Stimulated activated CD4-positive, alpha-beta T cell treated with anti-CD3 and anti-CD28 coated beads, TNF-alpha, amount 100 ng/mL, for 48 hours (primary cell): Measurements from ENCODE around the gene KRT86.
A peak's percentile ranks its signal among the peaks of the same experiment; 100 is the strongest.
"Not testable (repeated sequence)": the region's sequence is repeated elsewhere in the genome, so short reads cannot be mapped to it uniquely, and the experiment has no call there.

Source experiments
- DNase-seq, 3 donors: peaks; one replicate each; pipeline ENCODE4 v3.0.0-alpha.2; 2020; ENCODE audit warnings: low read depth in 3 of 3

The KRT86 gene

GRCh38 chr12:52336641-52337040, 62.2 kb downstream of the KRT86 start:
- no peak for DNase-seq

GRCh38 chr12:52337054-52337453, 62.6 kb downstream of the KRT86 start:
- DNase-seq: no peak

- no peak for DNase-seq
These were observed 64.0 kb downstream of the KRT86 start for GRCh38 chr12:52338241-52338960.

- no peak for DNase-seq
These were observed 66.7 kb downstream of the KRT86 start for GRCh38 chr12:52341066-52341580.

- DNase-seq: no peak
These were observed 68.5 kb downstream of the KRT86 start for GRCh38 chr12:52342781-52343490.

- DNase-seq: no peak
These were observed 69.1 kb downstream of the KRT86 start for GRCh38 chr12:52343550-52343949.

- DNase-seq: no peak
These were observed 69.7 kb downstream of the KRT86 start for GRCh38 chr12:52344111-52344510.

GRCh38 chr12:52345041-52345440, 70.6 kb downstream of the KRT86 start:
- DNase-seq: not testable (repeated sequence)

GRCh38 chr12:52346593-52346992, 72.1 kb downstream of the KRT86 start:
- DNase-seq: no peak

GRCh38 chr12:52347016-52347415, 72.6 kb downstream of the KRT86 start:
- no peak for DNase-seq

- DNase-seq: no peak
These were observed 73.4 kb downstream of the KRT86 start for GRCh38 chr12:52347551-52348510.

GRCh38 chr12:52349196-52349595, 74.8 kb downstream of the KRT86 start:
- no peak for DNase-seq

GRCh38 chr12:52350021-52350620, 75.7 kb downstream of the KRT86 start:
- DNase-seq: no peak

GRCh38 chr12:52350786-52351185, 76.3 kb downstream of the KRT86 start:
- no peak for DNase-seq

GRCh38 chr12:52351196-52352059, 77.0 kb downstream of the KRT86 start:
- peak in 1 of 3 donors; percentile 17 for DNase-seq

- DNase-seq: no peak
These were observed 78.5 kb downstream of the KRT86 start for GRCh38 chr12:52352951-52353350.

GRCh38 chr12:52353766-52354165, 79.3 kb downstream of the KRT86 start:
- no peak for DNase-seq

GRCh38 chr12:52354200-52354599, 79.8 kb downstream of the KRT86 start:
- no peak for DNase-seq

GRCh38 chr12:52355176-52355575, 80.7 kb downstream of the KRT86 start:
- no peak for DNase-seq

- no peak for DNase-seq
These were observed 81.8 kb downstream of the KRT86 start for GRCh38 chr12:52356031-52356761.
